Measurements from ENCODE around the gene FXYD1.

- no peak for TF ChIP-seq CTCF (IDR thresholded peaks at IDR 0.05)
- no peak for TF ChIP-seq ZFX (IDR thresholded peaks at IDR 0.05; ENCODE audit: borderline replicate concordance)
Observed at GRCh38 chr19:35168196-35168595, 29.6 kb downstream of the FXYD1 start.

Data from 22Rv1 (cell line).